ENCODE results near the gene PARD3B. TPM values are rescaled to one million over a fixed set of nuclear protein-coding genes. Genes with fewer than 3 reads are reported as not detected.

Gene PARD3B
- total RNA-seq, 1 experiment from 2014 or later, result 2.0 TPM

- TF ChIP-seq EZH2 (IDR thresholded peaks at IDR 0.05) (no peak), MAX (IDR thresholded peaks at IDR 0.05) (no peak), CEBPB (IDR thresholded peaks at IDR 0.05; ENCODE audit: low read depth) (no peak), EZH2phosphoT487 (IDR thresholded peaks at IDR 0.05; ENCODE audit: borderline replicate concordance) (no peak), FOSL1 (IDR thresholded peaks at IDR 0.05; ENCODE audit: low read depth) (no peak), ZNF274 (IDR thresholded peaks at IDR 0.05; ENCODE audit: low read depth, low read length) (no peak), ELF1 (IDR thresholded peaks at IDR 0.05; ENCODE audit: borderline replicate concordance, low read depth) (no peak), ZFX (IDR thresholded peaks at IDR 0.05) (no peak), CTCF (IDR thresholded peaks at IDR 0.05 in 2 of 3, conservative IDR thresholded peaks at IDR 0.05 in 1 of 3; ENCODE audit: borderline replicate concordance in 1 of 3, insufficient read depth in 1 of 3, low read depth in 2 of 3, low read length in 2 of 3) (no peak), SP1 (IDR thresholded peaks at IDR 0.05; ENCODE audit: low read depth) (no peak), SRF (IDR thresholded peaks at IDR 0.05; ENCODE audit: low read depth) (no peak), REST (IDR thresholded peaks at IDR 0.05; ENCODE audit: low read depth) (no peak)
- no peaks in the 10 kb centered on the region for H3K4me1 ChIP-seq (ENCODE audit: control insufficient read depth in 1 of 2, insufficient read depth in 2 of 2, low read length in 2 of 2)
- BruUV-seq (replicated peaks), result no TSS peak
These were observed 562.5 kb downstream of the PARD3B start for GRCh38 chr2:205107810-205108209.

More at GRCh38 chr2:205107810-205108209, 562.5 kb downstream of the PARD3B start:
- Histone ChIP-seq H3K27me3 (ENCODE audit: insufficient read depth, low read length) (no peaks in the 10 kb centered on the region), H3K4me3 (replicated peaks in 1 of 2; ENCODE audit: low read depth in 1 of 2, low read length in 2 of 2) (no peak overlapping the region), H3K9ac (ENCODE audit: low read length) (no peak overlapping the region), H3K79me2 (ENCODE audit: insufficient read depth, low read length) (no peaks in the 10 kb centered on the region), H2AFZ (ENCODE audit: low read depth, low read length, poor library complexity, severe bottlenecking) (no peak overlapping the region), H3K9me3 (ENCODE audit: control insufficient read depth in 1 of 2, insufficient read depth in 1 of 2, low read depth in 1 of 2, low read length in 2 of 2) (no peaks in the 10 kb centered on the region), H3K27ac (ENCODE audit: low read depth, low read length) (no peak overlapping the region), H3K36me3 (ENCODE audit: control insufficient read depth in 1 of 2, insufficient read depth in 2 of 2, low read length in 2 of 2) (no peaks in the 10 kb centered on the region), H4K20me1 (ENCODE audit: insufficient read depth) (no peaks in the 10 kb centered on the region), H3K4me2 (ENCODE audit: low read length) (no peak overlapping the region), H3K9me2 (ENCODE audit: insufficient read depth) (no peaks in the 10 kb centered on the region)
- ATAC-seq, result no peak
- ChIA-PET RAD21 (ENCODE audit: low non-redundant PET in 1 of 2, low total read pairs in 2 of 2, uncharacterized antibody in 2 of 2, unreplicated experiment in 2 of 2) (no interaction called here), POLR2A (no interaction called here), CTCF (no interaction called here)
- DNase-seq (ENCODE audit: low read depth, low spot score), result no peak
- intact Hi-C loops (cut with micrococcal nuclease), result no loop called here
